GM13976 (cell line): ENCODE results near the gene SGO2.
"Not testable (repeated sequence)": the region's sequence is repeated elsewhere in the genome, so short reads cannot be mapped to it uniquely, and the experiment has no call there.

Source experiments
- DNase-seq: peaks from one replicate; pipeline ENCODE4 v3.0.0; 2012; ENCODE audit warnings: low spot score
- in situ Hi-C: fragments of 300-500 bp; cut with MboI; formaldehyde crosslinking; loops from one replicate; pipeline ENCODE4 v1.12.0; 2022; ENCODE audit warnings: low sequenced_read_pairs, mixed read lengths, inconsistent platforms; ENCODE audit not compliant: unreplicated experiment
- TF ChIP-seq, protein P1 (sequence below): IDR thresholded peaks from 2 replicates; pipeline ENCODE4 v1.5.1; 2012; ENCODE audit warnings: borderline replicate concordance, mild to moderate bottlenecking; ENCODE audit not compliant: insufficient read depth; ENCODE audit errors: extremely low read depth, missing control alignments, control extremely low read depth

The SGO2 gene

DNA sequence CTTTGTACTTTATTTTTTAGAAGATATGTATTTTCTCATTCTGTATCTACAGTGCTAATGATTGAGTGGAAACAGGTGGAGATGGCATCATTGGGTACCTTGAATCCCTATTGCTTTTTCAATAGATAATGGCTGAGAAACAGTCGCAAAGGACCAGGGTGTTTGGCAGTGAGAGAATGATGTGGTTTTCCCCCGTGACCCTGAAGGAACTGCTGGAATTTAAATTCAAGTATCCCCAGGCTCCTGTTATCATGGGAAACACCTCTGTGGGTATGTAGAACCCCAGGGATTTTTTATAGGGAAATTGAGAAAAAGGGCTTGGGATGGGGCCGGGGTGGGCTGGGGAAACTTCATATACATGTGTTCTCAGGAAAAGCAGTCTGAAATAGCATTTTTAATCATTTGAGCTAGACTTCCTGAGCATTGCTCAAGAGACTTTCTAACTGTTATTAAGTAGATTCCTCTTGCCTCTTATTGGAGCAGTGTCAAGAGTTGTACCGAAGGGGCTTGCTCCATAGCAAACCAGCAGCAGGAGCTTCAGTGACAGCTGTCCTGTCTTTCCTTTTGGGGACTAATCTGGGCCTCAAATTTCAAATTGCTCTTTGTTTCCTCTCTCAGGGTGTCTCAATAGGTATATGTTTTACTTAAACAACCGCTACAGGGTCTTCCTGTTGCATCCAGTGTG lies 78.7 kb downstream of the SGO2 start:
- TF ChIP-seq, protein P1, sequence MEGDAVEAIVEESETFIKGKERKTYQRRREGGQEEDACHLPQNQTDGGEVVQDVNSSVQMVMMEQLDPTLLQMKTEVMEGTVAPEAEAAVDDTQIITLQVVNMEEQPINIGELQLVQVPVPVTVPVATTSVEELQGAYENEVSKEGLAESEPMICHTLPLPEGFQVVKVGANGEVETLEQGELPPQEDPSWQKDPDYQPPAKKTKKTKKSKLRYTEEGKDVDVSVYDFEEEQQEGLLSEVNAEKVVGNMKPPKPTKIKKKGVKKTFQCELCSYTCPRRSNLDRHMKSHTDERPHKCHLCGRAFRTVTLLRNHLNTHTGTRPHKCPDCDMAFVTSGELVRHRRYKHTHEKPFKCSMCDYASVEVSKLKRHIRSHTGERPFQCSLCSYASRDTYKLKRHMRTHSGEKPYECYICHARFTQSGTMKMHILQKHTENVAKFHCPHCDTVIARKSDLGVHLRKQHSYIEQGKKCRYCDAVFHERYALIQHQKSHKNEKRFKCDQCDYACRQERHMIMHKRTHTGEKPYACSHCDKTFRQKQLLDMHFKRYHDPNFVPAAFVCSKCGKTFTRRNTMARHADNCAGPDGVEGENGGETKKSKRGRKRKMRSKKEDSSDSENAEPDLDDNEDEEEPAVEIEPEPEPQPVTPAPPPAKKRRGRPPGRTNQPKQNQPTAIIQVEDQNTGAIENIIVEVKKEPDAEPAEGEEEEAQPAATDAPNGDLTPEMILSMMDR, result no peak
- no peak for DNase-seq
- in situ Hi-C loops, result no loop called here

DNA sequence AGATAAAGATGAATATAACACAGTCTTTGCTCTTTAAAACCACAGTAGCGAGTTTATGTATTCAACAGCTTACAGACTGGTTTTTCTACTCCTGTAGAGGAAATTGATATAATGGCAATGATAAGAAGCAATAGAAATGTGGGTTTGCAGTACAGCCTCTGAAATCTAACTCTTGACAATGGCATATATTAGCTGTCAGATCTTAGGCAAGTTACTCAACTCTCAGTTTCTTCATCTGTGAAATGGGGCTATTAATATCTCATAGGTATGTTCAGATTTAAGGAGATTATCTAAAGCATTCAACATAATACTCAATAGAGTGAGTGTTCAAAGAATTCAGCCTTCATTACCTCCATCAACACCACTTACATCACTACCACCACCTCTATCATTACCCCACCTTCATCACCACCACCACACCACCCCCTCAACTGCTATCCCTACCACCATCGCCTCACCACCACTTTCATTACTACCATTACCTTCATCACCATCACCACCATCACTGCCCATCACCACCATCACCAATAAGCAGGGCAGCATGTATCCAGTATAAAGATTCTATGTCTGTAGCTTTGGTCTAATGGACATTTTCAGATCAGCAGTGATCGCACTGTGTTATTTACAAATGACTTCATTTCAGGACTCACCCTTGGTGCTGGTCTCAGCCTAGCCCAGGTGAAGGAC lies 82.5 kb downstream of the SGO2 start:
- DNase-seq, result no peak
- TF ChIP-seq, protein P1, result no peak
- in situ Hi-C loops, result no loop called here

DNA sequence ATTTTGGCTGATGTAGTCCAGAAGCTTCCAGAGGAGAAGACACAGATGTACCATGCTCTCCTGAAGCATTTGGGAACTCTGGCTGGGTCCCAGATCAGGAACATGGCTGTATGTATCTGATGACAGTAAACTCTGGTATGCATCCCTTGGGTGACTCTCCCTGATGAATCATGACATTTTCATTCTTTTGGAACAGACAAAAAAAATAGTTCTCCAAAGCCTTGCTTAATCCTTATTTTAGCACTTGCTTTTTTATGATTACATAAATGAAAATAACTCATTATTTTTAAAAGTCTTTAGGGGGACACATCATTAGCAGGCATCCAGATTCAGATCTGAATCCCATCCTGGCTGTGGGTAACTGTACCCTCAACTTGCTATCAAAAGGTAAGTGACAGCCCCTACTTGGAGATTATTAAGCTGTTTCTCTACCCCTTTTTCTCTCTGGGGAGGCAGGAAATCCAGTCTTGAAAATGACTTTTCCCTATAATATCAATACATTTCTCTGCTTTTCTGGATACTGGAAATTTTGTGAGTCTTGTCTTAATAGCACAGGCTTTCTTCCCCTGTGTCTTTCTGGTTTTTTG lies 83.1 kb downstream of the SGO2 start:
- no peak for DNase-seq
- in situ Hi-C loops, result no loop called here
- TF ChIP-seq, protein P1, result no peak

DNA sequence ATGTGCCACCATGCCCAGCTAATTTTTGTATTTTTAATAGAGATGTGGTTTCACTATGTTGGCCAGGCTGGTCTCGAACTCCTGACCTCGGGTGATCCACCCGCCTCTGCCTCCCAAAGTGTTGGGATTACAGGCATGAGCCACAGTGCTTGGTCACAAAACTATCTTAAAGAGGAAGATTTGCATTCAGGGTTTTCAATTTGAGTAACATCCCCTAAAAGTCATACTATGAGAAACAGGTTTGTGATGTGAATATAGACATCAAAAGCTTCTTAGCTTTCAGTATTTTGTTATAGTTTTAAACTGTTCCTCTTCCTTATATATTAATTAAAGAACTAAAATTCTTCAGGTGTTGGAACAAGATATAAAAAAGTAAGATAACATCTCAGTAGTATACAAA lies 84.2 kb downstream of the SGO2 start:
- in situ Hi-C loops, DNase-seq: not testable (repeated sequence)

DNA sequence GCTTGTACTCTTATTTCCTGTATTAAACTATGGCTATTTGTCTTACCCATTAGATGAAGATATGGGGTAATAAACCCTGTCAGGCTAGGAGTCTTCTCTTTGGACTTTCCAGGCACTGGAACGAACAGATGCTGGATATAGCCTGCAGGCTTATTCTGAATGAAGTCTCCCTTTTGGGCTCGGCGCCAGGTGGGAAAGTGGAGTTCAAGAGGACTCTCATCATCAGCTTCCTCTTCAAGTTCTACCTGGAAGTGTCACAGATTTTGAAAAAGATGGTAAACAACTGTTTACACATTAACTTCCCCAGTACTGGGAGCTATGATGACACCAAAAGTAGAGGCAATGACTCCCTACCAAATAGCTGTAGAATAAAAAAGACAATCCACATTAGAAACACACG lies 87.7 kb downstream of the SGO2 start:
- in situ Hi-C loops, result no loop called here
- no peak for DNase-seq
- TF ChIP-seq, protein P1, result no peak

DNA sequence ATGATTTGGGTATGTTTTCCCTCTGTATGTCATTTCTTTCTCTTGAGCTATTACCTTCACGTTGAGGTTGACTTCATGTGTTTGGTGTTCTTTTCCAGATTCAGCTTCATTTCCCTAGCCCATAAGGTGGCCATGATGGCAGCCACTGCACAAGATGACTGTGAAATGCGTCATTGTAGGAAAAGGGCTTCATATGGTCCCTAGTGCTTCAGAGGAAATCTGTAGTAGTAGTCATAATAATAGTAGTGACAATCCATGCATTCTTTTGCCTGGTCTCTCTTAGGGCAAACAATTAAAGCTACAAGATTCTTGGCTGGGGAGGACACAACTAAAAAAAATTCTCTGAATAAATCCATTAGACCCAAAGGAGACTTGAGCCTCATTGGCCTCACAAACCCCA lies 88.2 kb downstream of the SGO2 start:
- TF ChIP-seq, protein P1, result no peak
- in situ Hi-C loops, result no loop called here
- no peak for DNase-seq

DNA sequence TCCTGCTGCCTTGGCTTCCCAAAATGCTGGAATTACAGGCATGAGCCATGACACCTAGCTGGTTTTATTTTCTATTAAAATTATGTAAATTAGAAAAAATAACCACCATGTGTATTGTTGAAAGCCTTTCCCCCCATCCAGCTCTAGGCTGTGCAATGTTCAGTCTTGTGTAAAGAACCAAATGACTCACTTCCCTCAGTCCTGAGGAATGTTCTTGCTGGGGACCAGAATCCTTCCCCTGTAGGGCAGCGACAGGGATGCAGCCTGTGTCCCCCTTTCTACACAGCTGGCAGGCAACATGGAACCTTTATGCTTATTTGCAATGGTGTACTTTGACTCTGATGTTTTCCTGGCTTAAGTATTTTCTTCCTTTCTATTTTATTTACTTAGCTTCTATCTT lies 89.2 kb downstream of the SGO2 start:
- TF ChIP-seq, protein P1, result no peak
- in situ Hi-C loops, result no loop called here
- DNase-seq, result no peak
